Chondrocyte (in vitro differentiated cells): ENCODE results near the gene PRDM10. TPM values are rescaled to one million over a fixed set of nuclear protein-coding genes. Genes with fewer than 3 reads are reported as not detected.
A peak's percentile ranks its signal among the peaks of the same experiment; 100 is the strongest.

Experiments
- DNase-seq: peaks from one replicate; pipeline ENCODE4 v3.0.0; 2021; ENCODE audit warnings: mixed read lengths, low spot score
- H3K27ac Mint-ChIP-seq: one replicate; pipeline ENCODE4 v1.8.0; 2021; ENCODE audit warnings: mild to moderate bottlenecking, moderate library complexity, mixed read lengths; ENCODE audit not compliant: unreplicated experiment
- H3K27me3 Mint-ChIP-seq: 2 replicates; pipeline ENCODE4 v1.8.0; 2021; ENCODE audit warnings: low read depth, mixed read lengths
- H3K36me3 Mint-ChIP-seq: 2 replicates; pipeline ENCODE4 v1.8.0; 2021; ENCODE audit warnings: low read depth, mixed read lengths
- H3K4me1 Mint-ChIP-seq: 2 replicates; pipeline ENCODE4 v1.8.0; 2021; ENCODE audit warnings: low read depth, mild to moderate bottlenecking, mixed read lengths
- H3K4me3 Mint-ChIP-seq: one replicate; pipeline ENCODE4 v1.8.0; 2021; ENCODE audit warnings: mild to moderate bottlenecking, moderate library complexity, mixed read lengths; ENCODE audit not compliant: unreplicated experiment
- H3K9me3 Mint-ChIP-seq: 2 replicates; pipeline ENCODE4 v1.8.0; 2021; ENCODE audit warnings: low read depth, mixed read lengths
- total RNA-seq: library from RNA; stranded (reverse); gene quantifications from 3 replicates; pipeline ENCODE4 v1.2.1, GENCODE V29; 2021
- TF ChIP-seq, protein P1 (sequence below): fragments of 200-600 bp; sonication (generic); IDR thresholded peaks from 2 replicates; pipeline ENCODE4 v1.5.0; 2021; ENCODE audit warnings: antibody characterized with exemption, mild to moderate bottlenecking, moderate library complexity

The PRDM10 gene
- total RNA-seq, 1 donor from 2014 or later: 8.2 TPM

DNA sequence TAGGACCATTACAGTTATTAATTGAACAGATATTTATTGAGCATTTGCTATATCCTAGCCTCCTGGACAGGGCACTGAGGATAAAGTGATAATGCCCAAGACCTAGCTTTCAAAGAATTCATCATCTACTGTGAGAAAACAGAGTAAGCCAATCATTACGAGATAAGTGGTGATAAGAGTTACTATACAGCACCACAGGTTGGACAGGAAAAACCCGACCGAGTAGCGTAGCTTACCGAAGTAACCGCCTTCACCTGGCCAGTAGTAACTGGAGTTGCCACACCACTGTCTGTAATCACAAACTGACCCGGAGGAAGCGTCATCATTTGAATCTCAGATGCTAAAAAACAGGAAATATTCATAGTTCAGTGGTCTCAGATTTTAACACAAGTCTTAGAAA, 97.2 kb downstream of the PRDM10 start:
- Mint-ChIP-seq H3K36me3 (peaks cover 40% of the 10 kb centered on the region), H3K4me1 (no peaks in the 10 kb centered on the region), H3K4me3 (no peak overlapping the region), H3K9me3 (no peaks in the 10 kb centered on the region), H3K27me3 (no peaks in the 10 kb centered on the region), H3K27ac (no peak overlapping the region)
- TF ChIP-seq, protein P1, sequence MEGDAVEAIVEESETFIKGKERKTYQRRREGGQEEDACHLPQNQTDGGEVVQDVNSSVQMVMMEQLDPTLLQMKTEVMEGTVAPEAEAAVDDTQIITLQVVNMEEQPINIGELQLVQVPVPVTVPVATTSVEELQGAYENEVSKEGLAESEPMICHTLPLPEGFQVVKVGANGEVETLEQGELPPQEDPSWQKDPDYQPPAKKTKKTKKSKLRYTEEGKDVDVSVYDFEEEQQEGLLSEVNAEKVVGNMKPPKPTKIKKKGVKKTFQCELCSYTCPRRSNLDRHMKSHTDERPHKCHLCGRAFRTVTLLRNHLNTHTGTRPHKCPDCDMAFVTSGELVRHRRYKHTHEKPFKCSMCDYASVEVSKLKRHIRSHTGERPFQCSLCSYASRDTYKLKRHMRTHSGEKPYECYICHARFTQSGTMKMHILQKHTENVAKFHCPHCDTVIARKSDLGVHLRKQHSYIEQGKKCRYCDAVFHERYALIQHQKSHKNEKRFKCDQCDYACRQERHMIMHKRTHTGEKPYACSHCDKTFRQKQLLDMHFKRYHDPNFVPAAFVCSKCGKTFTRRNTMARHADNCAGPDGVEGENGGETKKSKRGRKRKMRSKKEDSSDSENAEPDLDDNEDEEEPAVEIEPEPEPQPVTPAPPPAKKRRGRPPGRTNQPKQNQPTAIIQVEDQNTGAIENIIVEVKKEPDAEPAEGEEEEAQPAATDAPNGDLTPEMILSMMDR: no peak
- no peak for DNase-seq

- DNase-seq: no peak
- TF ChIP-seq, protein P1: no peak
- peaks cover 24% of the 10 kb centered on the region for H3K4me1 Mint-ChIP-seq
- H3K4me3 Mint-ChIP-seq: peak overlapping the region; percentile 87
- H3K27me3 Mint-ChIP-seq: no peaks in the 10 kb centered on the region
- H3K36me3 Mint-ChIP-seq: peaks cover 6% of the 10 kb centered on the region
- H3K27ac Mint-ChIP-seq: peak overlapping the region; percentile 82
- no peaks in the 10 kb centered on the region for H3K9me3 Mint-ChIP-seq
These were observed 106.6 kb downstream of the PRDM10 start for GRCh38 chr11:129896062-129896461.

DNA sequence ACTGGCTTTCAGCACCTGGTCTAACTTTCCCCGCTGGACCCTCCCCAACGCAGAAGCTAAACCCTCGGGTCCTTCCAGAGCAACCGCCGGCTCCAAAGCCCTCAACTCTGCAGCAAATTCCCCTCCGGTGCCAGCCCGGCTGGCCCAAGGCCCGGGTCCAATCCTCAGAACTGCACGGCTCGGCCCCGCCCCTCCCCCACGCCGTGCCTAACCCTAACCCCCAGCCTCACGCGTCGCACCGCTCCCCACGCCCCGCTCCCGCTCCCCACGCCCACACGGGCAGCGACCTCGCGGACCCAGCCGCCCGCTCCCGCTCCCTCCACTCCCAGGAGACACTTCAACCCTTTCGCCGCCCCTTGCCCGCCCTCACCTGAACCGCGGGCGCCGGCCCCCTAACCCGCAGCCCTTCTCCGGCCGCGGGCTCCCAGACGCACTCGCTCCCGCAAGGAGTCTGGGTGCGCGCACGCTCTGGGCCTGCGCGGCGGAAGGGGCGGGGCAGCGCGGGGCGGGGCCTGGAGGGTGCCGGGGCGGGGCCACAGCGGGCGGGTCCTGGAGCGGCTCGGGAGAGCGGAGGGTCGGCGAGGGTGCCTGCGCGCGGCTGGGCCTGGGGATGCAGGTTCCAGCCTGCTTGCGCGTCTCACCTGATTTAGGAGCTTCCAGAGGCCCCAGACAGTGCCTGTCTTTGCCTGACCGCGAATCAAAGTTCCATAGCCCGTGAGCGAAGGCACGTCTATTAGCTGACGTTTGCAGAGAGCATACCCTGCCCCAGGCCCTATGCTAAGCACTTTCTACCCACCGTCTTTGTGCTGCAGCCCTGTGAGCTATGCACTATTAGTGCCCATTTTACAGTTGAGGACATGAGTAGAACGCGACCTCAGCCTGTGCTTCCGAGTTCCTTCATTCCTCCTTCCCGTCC, 107.3 kb downstream of the PRDM10 start, which contains the start of gene NFRKB:
TSS of gene NFRKB (minus strand) at position 453 of the 916 bp plus-strand sequence. CDS start 2,729 bp downstream, outside the sequence.
- H3K27me3 Mint-ChIP-seq: no peaks in the 10 kb centered on the region
- H3K9me3 Mint-ChIP-seq: no peaks in the 10 kb centered on the region
- TF ChIP-seq, protein P1: no peak
- H3K27ac Mint-ChIP-seq: peak within 1 kb of the TSS; percentile 82
- peaks cover 6% of the 10 kb centered on the region for H3K36me3 Mint-ChIP-seq
- H3K4me3 Mint-ChIP-seq: peak within 1 kb of the TSS; percentile 87
- no peak for DNase-seq
- peaks cover 24% of the 10 kb centered on the region for H3K4me1 Mint-ChIP-seq

DNA sequence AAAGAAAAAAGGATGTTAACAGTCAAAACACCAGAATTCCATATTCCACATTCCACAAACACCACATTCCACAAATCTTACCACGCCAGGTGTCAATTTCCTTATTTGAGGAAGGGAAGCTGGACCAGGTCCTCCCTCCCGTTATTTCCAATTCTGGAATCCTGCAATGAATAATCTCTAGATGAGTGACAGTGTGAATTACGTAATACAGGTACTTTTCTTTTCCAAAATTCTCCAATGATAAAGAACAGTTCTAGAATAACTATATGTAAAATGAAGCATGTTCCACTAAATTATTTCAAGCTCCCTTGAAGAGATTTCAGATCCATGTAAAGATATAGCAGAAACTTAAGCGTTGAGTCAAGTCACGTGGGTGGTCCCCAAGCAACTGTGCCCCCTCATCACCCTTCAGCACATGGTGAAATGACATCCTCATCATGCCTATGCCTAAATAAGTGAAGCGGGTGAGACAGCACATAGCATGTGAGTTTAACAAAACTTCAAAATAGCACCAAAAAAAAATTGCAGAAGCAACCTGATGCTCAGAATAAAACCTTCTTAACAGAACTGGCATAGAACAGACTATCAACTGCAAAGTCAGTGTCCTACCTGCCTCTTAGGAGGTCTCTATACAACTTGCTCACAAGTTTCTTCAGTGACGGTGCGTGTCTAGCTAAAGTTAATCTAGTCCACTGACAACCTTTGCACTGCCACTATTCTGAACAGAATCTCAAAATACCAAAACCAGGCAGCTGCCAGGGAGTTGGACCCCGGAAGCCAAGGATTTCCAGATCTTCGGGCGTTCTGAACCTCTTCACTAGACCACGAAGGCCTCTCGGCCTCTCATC, 108.1 kb downstream of the PRDM10 start:
- TF ChIP-seq, protein P1: no peak
- Mint-ChIP-seq H3K4me3 (peak overlapping the region; percentile 87), H3K4me1 (peaks cover 24% of the 10 kb centered on the region), H3K27me3 (no peaks in the 10 kb centered on the region), H3K9me3 (no peaks in the 10 kb centered on the region), H3K27ac (peak overlapping the region; percentile 82), H3K36me3 (peaks cover 9% of the 10 kb centered on the region)
- no peak for DNase-seq

DNA sequence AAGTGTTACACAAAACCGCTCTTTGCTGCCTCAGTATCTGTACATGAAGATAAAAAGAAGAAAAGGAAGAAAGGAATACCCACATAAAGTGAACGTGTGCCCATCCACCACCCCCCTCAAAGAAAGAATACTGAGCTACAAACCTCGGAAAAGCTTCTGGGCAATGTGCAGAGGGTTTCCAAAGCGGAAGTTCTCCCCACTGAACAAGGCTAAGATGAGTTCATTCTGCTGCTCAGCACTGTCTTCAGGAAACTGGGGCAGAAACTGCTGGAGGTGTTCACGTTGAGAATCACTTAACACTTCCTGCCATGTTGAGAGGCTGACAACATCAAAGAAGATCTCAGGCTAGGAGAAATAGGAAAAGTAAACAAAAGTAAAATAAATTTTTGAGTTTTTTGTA, 114.2 kb downstream of the PRDM10 start:
- TF ChIP-seq, protein P1: no peak
- H3K4me1 Mint-ChIP-seq: peaks cover 3% of the 10 kb centered on the region
- H3K9me3 Mint-ChIP-seq: no peaks in the 10 kb centered on the region
- peaks cover 41% of the 10 kb centered on the region for H3K36me3 Mint-ChIP-seq
- no peak overlapping the region for H3K4me3 Mint-ChIP-seq
- H3K27ac Mint-ChIP-seq: no peak overlapping the region
- DNase-seq: no peak
- no peaks in the 10 kb centered on the region for H3K27me3 Mint-ChIP-seq
